ENCODE data around the gene FPR3.

- TF ChIP-seq CTCF (IDR thresholded peaks at IDR 0.05) (no peak), ZFX (IDR thresholded peaks at IDR 0.05; ENCODE audit: borderline replicate concordance) (no peak)
Measured at GRCh38 chr19:51780270-51780669, 14.7 kb upstream of the FPR3 start.
